T-helper 1 cell treated with Interleukin-12 subunit alpha and Interleukin-12 subunit beta and Interleukin-4 antibody, amounts not matched to agents 30 μg/mL and 1 μg/mL, for 36 hours (primary cell): ENCODE measurements around the gene MAPK8.

Experiments used
- H3K27ac Mint-ChIP-seq: one replicate; pipeline ENCODE4 v1.8.0; 2021; ENCODE audit warnings: mild to moderate bottlenecking, mixed read lengths
- H3K27me3 Mint-ChIP-seq: one replicate; pipeline ENCODE4 v1.8.0; 2021; ENCODE audit warnings: low read depth, mixed read lengths
- H3K36me3 Mint-ChIP-seq: one replicate; pipeline ENCODE4 v1.8.0; 2021; ENCODE audit warnings: low read depth, mixed read lengths
- H3K4me1 Mint-ChIP-seq: one replicate; pipeline ENCODE4 v1.8.0; 2021; ENCODE audit warnings: low read depth, mixed read lengths
- H3K4me3 Mint-ChIP-seq: one replicate; pipeline ENCODE4 v1.8.0; 2021; ENCODE audit warnings: mild to moderate bottlenecking, moderate library complexity, mixed read lengths
- H3K9me3 Mint-ChIP-seq: one replicate; pipeline ENCODE4 v1.8.0; 2021; ENCODE audit warnings: mixed read lengths

Gene MAPK8

GRCh38 chr10:48454302-48455054, 148.0 kb downstream of the MAPK8 start:
- no peak overlapping the region for H3K4me3 Mint-ChIP-seq
- H3K27me3 Mint-ChIP-seq: no peaks in the 10 kb centered on the region
- H3K36me3 Mint-ChIP-seq: no peaks in the 10 kb centered on the region
- H3K27ac Mint-ChIP-seq: no peak overlapping the region
- no peaks in the 10 kb centered on the region for H3K4me1 Mint-ChIP-seq
- no peaks in the 10 kb centered on the region for H3K9me3 Mint-ChIP-seq

- Mint-ChIP-seq H3K36me3 (no peaks in the 10 kb centered on the region), H3K27me3 (no peaks in the 10 kb centered on the region), H3K4me3 (no peak overlapping the region), H3K27ac (no peak overlapping the region), H3K9me3 (no peaks in the 10 kb centered on the region), H3K4me1 (no peaks in the 10 kb centered on the region)
Measured at GRCh38 chr10:48455055-48455391, 148.5 kb downstream of the MAPK8 start.

GRCh38 chr10:48455392-48456151, 149.1 kb downstream of the MAPK8 start:
- no peak overlapping the region for H3K4me3 Mint-ChIP-seq
- H3K4me1 Mint-ChIP-seq: no peaks in the 10 kb centered on the region
- H3K27me3 Mint-ChIP-seq: no peaks in the 10 kb centered on the region

GRCh38 chr10:48456361-48456804, 149.9 kb downstream of the MAPK8 start:
- Mint-ChIP-seq H3K27ac (no peak overlapping the region), H3K36me3 (no peaks in the 10 kb centered on the region), H3K9me3 (no peaks in the 10 kb centered on the region), H3K4me1 (no peaks in the 10 kb centered on the region), H3K4me3 (no peak overlapping the region), H3K27me3 (no peaks in the 10 kb centered on the region)

More at GRCh38 chr10:48455392-48456151, 149.1 kb downstream of the MAPK8 start:
- H3K36me3 Mint-ChIP-seq: no peaks in the 10 kb centered on the region
- H3K27ac Mint-ChIP-seq: no peak overlapping the region
- no peaks in the 10 kb centered on the region for H3K9me3 Mint-ChIP-seq

- no peak overlapping the region for H3K4me3 Mint-ChIP-seq
- no peaks in the 10 kb centered on the region for H3K36me3 Mint-ChIP-seq
- no peaks in the 10 kb centered on the region for H3K27me3 Mint-ChIP-seq
- no peak overlapping the region for H3K27ac Mint-ChIP-seq
- no peaks in the 10 kb centered on the region for H3K9me3 Mint-ChIP-seq
- H3K4me1 Mint-ChIP-seq: no peaks in the 10 kb centered on the region
Measured at GRCh38 chr10:48456808-48457761, 150.6 kb downstream of the MAPK8 start.

GRCh38 chr10:48457949-48458661, 151.6 kb downstream of the MAPK8 start:
- Mint-ChIP-seq H3K9me3 (no peaks in the 10 kb centered on the region), H3K27ac (no peak overlapping the region), H3K4me3 (no peak overlapping the region), H3K4me1 (no peaks in the 10 kb centered on the region), H3K27me3 (no peaks in the 10 kb centered on the region), H3K36me3 (no peaks in the 10 kb centered on the region)

- no peaks in the 10 kb centered on the region for H3K27me3 Mint-ChIP-seq
- no peaks in the 10 kb centered on the region for H3K9me3 Mint-ChIP-seq
- no peaks in the 10 kb centered on the region for H3K36me3 Mint-ChIP-seq
- H3K27ac Mint-ChIP-seq: no peak overlapping the region
- H3K4me1 Mint-ChIP-seq: no peaks in the 10 kb centered on the region
- no peak overlapping the region for H3K4me3 Mint-ChIP-seq
Measured at GRCh38 chr10:48458662-48459048, 152.2 kb downstream of the MAPK8 start.

GRCh38 chr10:48459270-48460150, 153.0 kb downstream of the MAPK8 start:
- no peaks in the 10 kb centered on the region for H3K36me3 Mint-ChIP-seq
- no peak overlapping the region for H3K27ac Mint-ChIP-seq
- H3K9me3 Mint-ChIP-seq: no peaks in the 10 kb centered on the region
- no peaks in the 10 kb centered on the region for H3K4me1 Mint-ChIP-seq
- H3K27me3 Mint-ChIP-seq: no peaks in the 10 kb centered on the region
- H3K4me3 Mint-ChIP-seq: no peak overlapping the region

GRCh38 chr10:48460182-48460581, 153.7 kb downstream of the MAPK8 start:
- no peaks in the 10 kb centered on the region for H3K36me3 Mint-ChIP-seq

GRCh38 chr10:48461623-48462481, 155.4 kb downstream of the MAPK8 start:
- Mint-ChIP-seq H3K36me3 (no peaks in the 10 kb centered on the region), H3K9me3 (no peaks in the 10 kb centered on the region), H3K4me1 (no peaks in the 10 kb centered on the region), H3K27ac (no peak overlapping the region), H3K4me3 (no peak overlapping the region), H3K27me3 (no peaks in the 10 kb centered on the region)

More at GRCh38 chr10:48460182-48460581, 153.7 kb downstream of the MAPK8 start:
- Mint-ChIP-seq H3K27ac (no peak overlapping the region), H3K27me3 (no peaks in the 10 kb centered on the region), H3K9me3 (no peaks in the 10 kb centered on the region), H3K4me1 (no peaks in the 10 kb centered on the region), H3K4me3 (no peak overlapping the region)

- Mint-ChIP-seq H3K27me3 (no peaks in the 10 kb centered on the region), H3K9me3 (no peaks in the 10 kb centered on the region), H3K4me3 (no peak overlapping the region), H3K36me3 (no peaks in the 10 kb centered on the region), H3K27ac (no peak overlapping the region), H3K4me1 (no peaks in the 10 kb centered on the region)
Measured at GRCh38 chr10:48462482-48463020, 156.1 kb downstream of the MAPK8 start.

GRCh38 chr10:48463318-48464003, 157.0 kb downstream of the MAPK8 start:
- H3K36me3 Mint-ChIP-seq: no peaks in the 10 kb centered on the region
- H3K27me3 Mint-ChIP-seq: no peaks in the 10 kb centered on the region
- H3K27ac Mint-ChIP-seq: no peak overlapping the region
- no peaks in the 10 kb centered on the region for H3K9me3 Mint-ChIP-seq
- H3K4me3 Mint-ChIP-seq: no peak overlapping the region
- peaks cover 2% of the 10 kb centered on the region for H3K4me1 Mint-ChIP-seq
